Endothelial cell (in vitro differentiated cells): ENCODE measurements around the gene PRR19. TPM values are rescaled to one million over a fixed set of nuclear protein-coding genes. Genes with fewer than 3 reads are reported as not detected.

Experiments used
- DNase-seq: peaks from one replicate; pipeline ENCODE4 v3.0.0; 2021; ENCODE audit warnings: low spot score
- H3K27ac Mint-ChIP-seq: one replicate; pipeline ENCODE4 v1.8.0; 2021; ENCODE audit warnings: mixed read lengths, inconsistent platforms; ENCODE audit not compliant: unreplicated experiment
- H3K27me3 Mint-ChIP-seq: one replicate; pipeline ENCODE4 v1.8.0; 2021; ENCODE audit warnings: mild to moderate bottlenecking, moderate library complexity, mixed read lengths, inconsistent platforms; ENCODE audit not compliant: unreplicated experiment
- H3K36me3 Mint-ChIP-seq: one replicate; pipeline ENCODE4 v1.8.0; 2021; ENCODE audit warnings: mild to moderate bottlenecking, low read depth, mixed read lengths, inconsistent platforms; ENCODE audit not compliant: unreplicated experiment
- H3K4me1 Mint-ChIP-seq: one replicate; pipeline ENCODE4 v1.8.0; 2021; ENCODE audit warnings: mild to moderate bottlenecking, mixed read lengths, inconsistent platforms; ENCODE audit not compliant: unreplicated experiment
- H3K4me3 Mint-ChIP-seq: one replicate; pipeline ENCODE4 v1.8.0; 2021; ENCODE audit warnings: mild to moderate bottlenecking, mixed read lengths, inconsistent platforms; ENCODE audit not compliant: unreplicated experiment
- H3K9me3 Mint-ChIP-seq: one replicate; pipeline ENCODE4 v1.8.0; 2021; ENCODE audit warnings: mixed read lengths, inconsistent platforms; ENCODE audit not compliant: unreplicated experiment
- total RNA-seq: library from RNA; stranded (reverse); fragmentation: NEBNext Ultra II Directional; extraction: Animal tissue kit (Norgen Biotek cat#: 25700); gene quantifications from one replicate; pipeline ENCODE4 v1.2.1, GENCODE V29; 2021; ENCODE audit not compliant: unreplicated experiment
- TF ChIP-seq, protein P1 (sequence below): fragments of 200-600 bp; sonication (generic); IDR thresholded peaks from one replicate; pipeline ENCODE4 v1.5.0; 2021; ENCODE audit warnings: antibody characterized with exemption; ENCODE audit not compliant: unreplicated experiment

The PRR19 gene
- total RNA-seq, 1 donor from 2014 or later = 1.1 TPM

DNA sequence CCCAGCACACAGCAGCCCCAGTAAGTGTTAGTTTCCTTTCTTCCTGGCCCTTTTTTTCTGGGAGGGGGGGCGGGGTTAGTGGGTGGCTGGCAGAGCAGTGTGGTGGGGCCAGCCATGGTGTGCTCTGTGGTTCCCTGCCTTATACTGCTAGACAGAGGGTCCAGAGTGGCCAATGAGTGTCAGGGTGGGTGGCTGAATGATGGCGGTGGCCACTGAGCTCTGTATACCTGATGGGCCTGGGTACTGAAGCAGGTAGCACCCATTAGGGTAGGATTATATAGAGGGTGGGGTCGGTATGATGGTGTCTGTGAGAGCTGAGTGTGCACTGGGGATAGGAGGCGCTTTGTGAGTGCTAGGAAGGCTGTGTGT lies 19.1 kb upstream of the PRR19 start:
- Mint-ChIP-seq H3K36me3 (peaks cover 12% of the 10 kb centered on the region), H3K27ac (no peak overlapping the region), H3K4me3 (no peak overlapping the region), H3K4me1 (peaks cover 42% of the 10 kb centered on the region), H3K9me3 (no peaks in the 10 kb centered on the region), H3K27me3 (peaks cover 17% of the 10 kb centered on the region)
- TF ChIP-seq, protein P1, sequence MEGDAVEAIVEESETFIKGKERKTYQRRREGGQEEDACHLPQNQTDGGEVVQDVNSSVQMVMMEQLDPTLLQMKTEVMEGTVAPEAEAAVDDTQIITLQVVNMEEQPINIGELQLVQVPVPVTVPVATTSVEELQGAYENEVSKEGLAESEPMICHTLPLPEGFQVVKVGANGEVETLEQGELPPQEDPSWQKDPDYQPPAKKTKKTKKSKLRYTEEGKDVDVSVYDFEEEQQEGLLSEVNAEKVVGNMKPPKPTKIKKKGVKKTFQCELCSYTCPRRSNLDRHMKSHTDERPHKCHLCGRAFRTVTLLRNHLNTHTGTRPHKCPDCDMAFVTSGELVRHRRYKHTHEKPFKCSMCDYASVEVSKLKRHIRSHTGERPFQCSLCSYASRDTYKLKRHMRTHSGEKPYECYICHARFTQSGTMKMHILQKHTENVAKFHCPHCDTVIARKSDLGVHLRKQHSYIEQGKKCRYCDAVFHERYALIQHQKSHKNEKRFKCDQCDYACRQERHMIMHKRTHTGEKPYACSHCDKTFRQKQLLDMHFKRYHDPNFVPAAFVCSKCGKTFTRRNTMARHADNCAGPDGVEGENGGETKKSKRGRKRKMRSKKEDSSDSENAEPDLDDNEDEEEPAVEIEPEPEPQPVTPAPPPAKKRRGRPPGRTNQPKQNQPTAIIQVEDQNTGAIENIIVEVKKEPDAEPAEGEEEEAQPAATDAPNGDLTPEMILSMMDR = no peak
- no peak for DNase-seq

DNA sequence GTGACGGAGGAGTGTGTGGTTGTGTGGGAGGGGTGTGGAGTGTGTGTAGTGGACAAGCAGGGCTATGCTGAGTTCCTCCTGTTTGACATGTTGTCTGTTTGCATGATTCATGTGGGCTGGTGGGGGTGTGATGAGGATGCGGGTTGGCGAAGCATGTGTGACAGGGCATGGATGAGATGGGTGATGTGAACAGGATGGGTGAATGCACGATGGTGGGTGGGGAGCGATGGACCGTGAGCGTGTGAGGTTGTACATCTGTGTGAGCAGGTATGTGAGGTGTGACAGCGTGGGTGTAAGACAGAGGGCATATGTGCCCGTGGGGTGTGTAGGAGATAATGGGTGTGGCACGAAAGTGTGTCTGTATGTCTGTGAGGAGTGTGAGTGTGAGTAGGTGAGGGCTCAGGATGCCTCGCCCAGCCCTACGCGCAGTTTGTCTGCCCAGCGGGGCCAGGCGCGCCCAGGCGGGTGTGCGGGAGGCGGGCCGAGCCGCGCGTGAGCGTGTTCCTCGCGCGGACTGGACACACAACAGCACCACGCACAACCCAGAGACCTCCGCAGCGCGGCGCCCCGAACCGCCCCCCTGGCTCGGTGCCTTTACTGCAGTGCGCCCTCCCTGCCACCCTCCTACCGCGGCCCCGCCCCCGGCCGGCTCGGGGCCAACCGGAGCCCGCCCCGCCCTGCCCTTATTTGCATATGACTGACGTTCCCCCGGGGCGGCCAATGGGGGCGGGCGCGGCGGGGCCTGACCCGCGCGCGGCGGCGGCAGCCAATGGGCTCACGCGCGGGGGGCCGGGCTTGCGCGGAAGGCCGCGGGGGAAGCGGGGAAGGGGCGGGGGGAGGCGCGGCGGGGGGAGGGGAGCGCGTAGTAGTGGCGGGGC lies 18.5 kb upstream of the PRR19 start:
- peaks cover 38% of the 10 kb centered on the region for H3K4me1 Mint-ChIP-seq
- peak; percentile 97 for DNase-seq
- TF ChIP-seq, protein P1 = no peak
- peaks cover 15% of the 10 kb centered on the region for H3K27me3 Mint-ChIP-seq
- H3K36me3 Mint-ChIP-seq = peaks cover 15% of the 10 kb centered on the region
- H3K27ac Mint-ChIP-seq = no peak overlapping the region
- no peak overlapping the region for H3K4me3 Mint-ChIP-seq
- H3K9me3 Mint-ChIP-seq = no peaks in the 10 kb centered on the region

DNA sequence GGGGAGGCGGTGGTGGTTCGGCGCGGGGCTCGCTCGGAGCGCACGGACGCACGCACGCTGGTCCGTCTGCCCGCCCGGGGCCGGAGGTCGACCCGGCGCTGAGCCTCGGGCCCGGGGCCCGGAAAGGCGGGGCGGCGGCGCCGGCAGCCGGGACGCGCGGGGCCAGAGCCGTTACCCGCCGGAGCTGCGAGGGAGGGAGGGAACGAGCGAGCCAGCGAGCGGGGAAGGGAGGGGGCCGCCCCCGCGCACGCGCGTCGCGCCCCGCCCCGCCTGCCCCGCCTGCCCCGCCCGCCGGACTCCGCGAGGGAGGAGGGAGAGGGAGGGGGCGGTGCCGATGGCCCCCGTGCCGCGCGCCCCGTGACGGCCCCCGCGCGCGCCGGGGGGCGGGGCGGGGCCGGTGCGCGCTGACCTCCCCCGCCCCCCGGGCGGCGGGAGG lies 17.8 kb upstream of the PRR19 start:
- no peak overlapping the region for H3K27ac Mint-ChIP-seq
- TF ChIP-seq, protein P1 = no peak
- peaks cover 15% of the 10 kb centered on the region for H3K27me3 Mint-ChIP-seq
- no peak overlapping the region for H3K4me3 Mint-ChIP-seq
- H3K9me3 Mint-ChIP-seq = no peaks in the 10 kb centered on the region
- peaks cover 15% of the 10 kb centered on the region for H3K36me3 Mint-ChIP-seq
- peak; percentile 54 for DNase-seq
- peaks cover 31% of the 10 kb centered on the region for H3K4me1 Mint-ChIP-seq

DNA sequence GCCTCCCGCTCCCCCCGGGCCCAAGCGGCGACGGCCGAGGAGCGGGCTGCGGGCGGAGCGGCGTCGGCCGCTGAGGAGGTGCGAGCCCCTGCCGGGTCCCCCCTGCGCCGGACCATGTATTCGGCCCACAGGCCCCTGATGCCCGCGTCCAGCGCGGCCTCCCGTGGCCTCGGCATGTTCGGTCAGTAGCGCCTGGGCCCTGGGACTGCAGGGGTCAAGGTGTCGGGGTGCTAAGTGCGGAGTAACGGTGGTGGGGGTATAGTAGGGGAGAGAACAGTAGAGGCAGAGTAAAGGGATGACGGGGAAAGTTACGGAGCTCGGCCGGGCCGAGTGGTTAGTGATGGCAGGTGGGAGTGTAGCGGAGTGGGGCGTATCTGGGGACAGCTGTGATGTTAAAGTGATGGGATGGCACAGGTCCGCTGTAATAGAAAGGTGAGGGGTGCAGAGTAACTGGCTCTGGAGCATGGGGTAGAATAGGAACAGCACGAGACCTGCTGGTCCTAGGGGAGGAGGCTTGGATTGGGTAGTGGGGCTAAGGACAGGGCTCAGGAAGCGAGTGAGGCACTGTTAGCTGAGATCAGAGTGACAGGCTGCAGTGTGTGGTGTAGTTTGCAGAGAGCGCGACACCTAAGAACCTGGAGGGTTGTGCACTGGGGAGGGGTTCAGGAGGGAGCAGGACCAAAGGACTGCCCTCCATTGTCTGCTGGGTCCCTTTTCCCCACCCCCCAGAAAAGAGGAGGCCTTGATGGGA lies 17.2 kb upstream of the PRR19 start:
- no peaks in the 10 kb centered on the region for H3K9me3 Mint-ChIP-seq
- peak overlapping the region; percentile 97 for H3K4me3 Mint-ChIP-seq
- no peak for DNase-seq
- peak overlapping the region; percentile 84 for H3K27ac Mint-ChIP-seq
- peaks cover 11% of the 10 kb centered on the region for H3K27me3 Mint-ChIP-seq
- H3K4me1 Mint-ChIP-seq = peaks cover 25% of the 10 kb centered on the region
- TF ChIP-seq, protein P1 = no peak
- peaks cover 9% of the 10 kb centered on the region for H3K36me3 Mint-ChIP-seq
